CD4-positive, alpha-beta T cell (primary cell): ENCODE data around the gene CADM1. TPM values are rescaled to one million over a fixed set of nuclear protein-coding genes. Genes with fewer than 3 reads are reported as not detected.

Experiments used
- ATAC-seq: fragments of 200-7000 bp; cut with Tn5 transposase; one replicate; pipeline ENCODE4 v1.10.0; 2022; ENCODE audit warnings: mild to moderate bottlenecking; ENCODE audit not compliant: poor library complexity
- CTCF ChIA-PET: fragments of 350-600 bp; sonication (Branson Sonifier 250); formaldehyde crosslinking; loops from one replicate; lab custom pipeline; 2021; ENCODE audit warnings: antibody characterized with exemption, inconsistent platforms; lab: Charles Lee
- POLR2A ChIA-PET: fragments of 350-600 bp; sonication (Branson Sonifier 250); formaldehyde crosslinking; loops from one replicate; lab custom pipeline; 2021; ENCODE audit warnings: antibody characterized with exemption, inconsistent platforms; lab: Charles Lee
- DNase-seq, 14 experiments: peaks; one replicate each; pipeline ENCODE4 v3.0.0-alpha.2; 2013 to 2020; ENCODE audit warnings: mixed read lengths in 2 of 14
- H3K27ac ChIP-seq, 2 donors: one replicate each; pipeline versions ENCODE4 v1.5.1 to v1.7.0; 2013; ENCODE audit warnings: low read length in 2 of 2, low read depth in 1 of 2, mild to moderate bottlenecking in 1 of 2
- H3K27me3 ChIP-seq, 2 experiments: 1 replicate in 1 of 2; 2 replicates in 1 of 2; pipeline versions ENCODE4 v1.6.1 to v1.7.0; 2013; ENCODE audit warnings: low read length in 2 of 2, control low read depth in 1 of 2, mild to moderate bottlenecking in 1 of 2, moderate library complexity in 1 of 2; ENCODE audit not compliant: insufficient read depth in 2 of 2, control insufficient read depth in 1 of 2
- H3K36me3 ChIP-seq: one replicate; pipeline ENCODE4 v1.6.1; 2013; ENCODE audit warnings: low read length, control low read depth; ENCODE audit not compliant: insufficient read depth
- H3K4me1 ChIP-seq: one replicate; pipeline ENCODE4 v1.6.1; 2013; ENCODE audit warnings: low read length, control low read depth; ENCODE audit not compliant: insufficient read depth
- H3K4me3 ChIP-seq: one replicate; pipeline ENCODE4 v1.5.1; 2013; ENCODE audit warnings: mild to moderate bottlenecking, low read length, moderate library complexity
- H3K9me3 ChIP-seq, 2 experiments: 1 replicate in 1 of 2; 2 replicates in 1 of 2; pipeline versions ENCODE4 v1.6.1 to v1.7.0; 2013; ENCODE audit warnings: low read length in 2 of 2, mild to moderate bottlenecking in 2 of 2, control low read depth in 1 of 2, moderate library complexity in 1 of 2; ENCODE audit not compliant: control insufficient read depth in 1 of 2, insufficient read depth in 1 of 2
- H3K27ac Mint-ChIP-seq: one replicate; pipeline ENCODE4 v1.8.0; 2020; ENCODE audit warnings: mixed read lengths
- H3K27me3 Mint-ChIP-seq: one replicate; pipeline ENCODE4 v1.8.0; 2021; ENCODE audit warnings: mixed read lengths
- H3K36me3 Mint-ChIP-seq: one replicate; pipeline ENCODE4 v1.8.0; 2021; ENCODE audit warnings: low read depth, mixed read lengths
- H3K4me1 Mint-ChIP-seq: one replicate; pipeline ENCODE4 v1.8.0; 2021; ENCODE audit warnings: low read depth, mixed read lengths
- H3K4me3 Mint-ChIP-seq: one replicate; pipeline ENCODE4 v1.8.0; 2020; ENCODE audit warnings: mild to moderate bottlenecking, mixed read lengths
- H3K9me3 Mint-ChIP-seq: one replicate; pipeline ENCODE4 v1.8.0; 2020; ENCODE audit warnings: mixed read lengths
- intact Hi-C, 2 experiments: fragments of 100-400 bp; cut with DNase I in 1 of 2; cut with micrococcal nuclease in 1 of 2; formaldehyde crosslinking; loops; one replicate each; pipeline versions ENCODE4 v1.15.1 to v1.9.0; 2023 to 2025; cut with DNase I, micrococcal nuclease
- total RNA-seq, 174 experiments: library from RNA in 2 of 174; stranded (reverse) in 2 of 174; gene quantifications; one replicate each; pipeline ENCODE4 v1.2.3 and lab custom pipeline; 2021 to 2026
- TF ChIP-seq, protein P1 (sequence below): fragments of 200-600 bp; IDR thresholded peaks from one replicate; pipeline ENCODE4 v1.8.0; 2022; ENCODE audit warnings: antibody characterized with exemption, mild to moderate bottlenecking

Gene CADM1
- total RNA-seq, 2 experiments from 2014 or later = 1.1 to 1.4 TPM

DNA sequence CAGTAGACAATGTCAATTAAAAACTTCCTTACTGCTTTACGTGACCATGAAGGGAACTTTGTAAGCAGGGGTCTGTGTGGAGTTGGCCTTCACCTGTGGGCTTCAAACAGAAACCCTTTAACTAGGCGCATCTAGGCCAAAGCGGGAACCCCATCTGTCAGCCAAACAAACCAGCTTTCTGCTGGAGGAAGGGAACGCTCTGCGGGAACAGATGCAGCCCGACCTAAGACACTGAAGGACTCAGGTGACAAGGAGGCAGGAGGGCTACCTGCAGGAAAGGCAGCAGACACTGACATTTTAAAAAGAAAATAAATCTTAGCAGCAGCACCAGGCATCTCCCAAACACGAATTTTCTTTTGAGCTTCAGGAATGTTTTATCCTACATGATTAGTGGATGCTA is 78.4 kb downstream of the CADM1 start:
- CTCF ChIA-PET = no interaction called here
- no peak overlapping the region for H3K27ac Mint-ChIP-seq
- no peak for DNase-seq
- H3K4me1 Mint-ChIP-seq = no peaks in the 10 kb centered on the region
- intact Hi-C loops = no loop called here
- H3K9me3 Mint-ChIP-seq = no peaks in the 10 kb centered on the region
- POLR2A ChIA-PET = no interaction called here
- Histone ChIP-seq H3K4me1 (no peaks in the 10 kb centered on the region), H3K27me3 (no peaks in the 10 kb centered on the region), H3K27ac (no peak overlapping the region), H3K4me3 (no peak overlapping the region), H3K36me3 (no peaks in the 10 kb centered on the region), H3K9me3 (no peaks in the 10 kb centered on the region)
- peaks cover 7% of the 10 kb centered on the region for H3K27me3 Mint-ChIP-seq
- no peaks in the 10 kb centered on the region for H3K36me3 Mint-ChIP-seq
- H3K4me3 Mint-ChIP-seq = no peak overlapping the region
- ATAC-seq = no peak
- TF ChIP-seq, protein P1, sequence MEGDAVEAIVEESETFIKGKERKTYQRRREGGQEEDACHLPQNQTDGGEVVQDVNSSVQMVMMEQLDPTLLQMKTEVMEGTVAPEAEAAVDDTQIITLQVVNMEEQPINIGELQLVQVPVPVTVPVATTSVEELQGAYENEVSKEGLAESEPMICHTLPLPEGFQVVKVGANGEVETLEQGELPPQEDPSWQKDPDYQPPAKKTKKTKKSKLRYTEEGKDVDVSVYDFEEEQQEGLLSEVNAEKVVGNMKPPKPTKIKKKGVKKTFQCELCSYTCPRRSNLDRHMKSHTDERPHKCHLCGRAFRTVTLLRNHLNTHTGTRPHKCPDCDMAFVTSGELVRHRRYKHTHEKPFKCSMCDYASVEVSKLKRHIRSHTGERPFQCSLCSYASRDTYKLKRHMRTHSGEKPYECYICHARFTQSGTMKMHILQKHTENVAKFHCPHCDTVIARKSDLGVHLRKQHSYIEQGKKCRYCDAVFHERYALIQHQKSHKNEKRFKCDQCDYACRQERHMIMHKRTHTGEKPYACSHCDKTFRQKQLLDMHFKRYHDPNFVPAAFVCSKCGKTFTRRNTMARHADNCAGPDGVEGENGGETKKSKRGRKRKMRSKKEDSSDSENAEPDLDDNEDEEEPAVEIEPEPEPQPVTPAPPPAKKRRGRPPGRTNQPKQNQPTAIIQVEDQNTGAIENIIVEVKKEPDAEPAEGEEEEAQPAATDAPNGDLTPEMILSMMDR = no peak

DNA sequence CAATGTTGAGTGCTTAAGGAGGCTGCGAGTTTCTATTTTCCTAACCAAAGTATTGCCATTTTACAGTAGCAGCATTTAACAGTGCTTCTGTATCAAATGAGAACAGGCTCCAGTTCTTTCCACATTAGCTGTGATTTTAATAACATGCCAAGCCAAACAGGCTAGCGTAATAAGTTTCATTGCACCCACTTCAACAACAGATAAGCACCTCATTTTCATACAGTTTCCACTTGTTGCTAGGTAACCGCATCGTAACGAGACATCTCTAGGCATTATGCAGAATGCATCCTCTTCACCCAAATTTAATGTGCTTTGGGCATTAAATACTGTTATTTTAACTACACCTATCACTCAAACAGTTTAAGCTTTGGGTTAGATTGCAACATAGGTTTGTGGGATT is 79.0 kb downstream of the CADM1 start:
- Histone ChIP-seq H3K4me3 (no peak overlapping the region), H3K27me3 (no peaks in the 10 kb centered on the region), H3K9me3 (no peaks in the 10 kb centered on the region), H3K4me1 (no peaks in the 10 kb centered on the region), H3K36me3 (no peaks in the 10 kb centered on the region), H3K27ac (no peak overlapping the region)
- ChIA-PET CTCF (no interaction called here), POLR2A (no interaction called here)
- Mint-ChIP-seq H3K27me3 (peaks cover 7% of the 10 kb centered on the region), H3K4me1 (no peaks in the 10 kb centered on the region), H3K36me3 (no peaks in the 10 kb centered on the region), H3K27ac (no peak overlapping the region), H3K9me3 (no peaks in the 10 kb centered on the region), H3K4me3 (no peak overlapping the region)
- intact Hi-C loops = no loop called here
- TF ChIP-seq, protein P1 = no peak
- no peak for ATAC-seq
- no peak for DNase-seq

DNA sequence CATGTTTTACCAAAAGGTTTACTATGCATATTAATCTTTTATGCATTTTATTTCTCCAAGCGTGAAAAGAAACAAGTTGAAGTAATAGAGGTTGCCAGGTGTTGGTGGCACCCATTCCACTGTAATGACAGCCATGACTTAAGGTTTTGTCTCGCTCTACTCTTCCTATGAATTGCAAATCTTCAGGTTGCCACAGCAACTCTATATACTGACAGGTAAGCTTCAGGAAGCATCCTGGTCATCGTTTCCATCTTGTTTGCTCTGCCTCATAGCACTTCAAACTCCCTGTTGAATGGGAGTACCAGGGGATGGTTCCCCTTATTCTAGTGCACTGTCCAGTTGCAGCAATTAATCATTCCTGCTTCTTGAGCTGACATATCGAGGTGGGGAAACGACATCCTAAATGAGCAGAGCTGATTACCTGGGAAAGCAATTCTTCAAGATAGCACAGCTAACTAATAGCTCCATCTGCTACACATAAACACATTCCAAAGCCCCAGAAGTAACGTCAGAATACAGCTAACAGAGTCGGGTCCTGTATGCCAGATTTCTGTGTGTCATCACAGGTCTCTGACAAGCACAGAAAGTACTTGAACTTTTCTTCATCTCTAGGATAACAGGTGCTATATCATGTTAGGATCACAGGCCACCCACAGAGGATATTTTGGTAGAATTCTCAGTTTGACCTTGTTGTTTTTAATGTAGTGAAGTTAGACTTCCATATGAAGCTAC is 80.3 kb downstream of the CADM1 start:
- Histone ChIP-seq H3K27ac (no peak overlapping the region), H3K9me3 (no peaks in the 10 kb centered on the region), H3K4me1 (no peaks in the 10 kb centered on the region), H3K4me3 (no peak overlapping the region), H3K36me3 (no peaks in the 10 kb centered on the region), H3K27me3 (no peaks in the 10 kb centered on the region)
- POLR2A ChIA-PET = no interaction called here
- Mint-ChIP-seq H3K27ac (no peak overlapping the region), H3K9me3 (no peaks in the 10 kb centered on the region), H3K36me3 (no peaks in the 10 kb centered on the region), H3K27me3 (peaks cover 7% of the 10 kb centered on the region), H3K4me3 (no peak overlapping the region), H3K4me1 (no peaks in the 10 kb centered on the region)
- TF ChIP-seq, protein P1 = no peak
- ATAC-seq (no peak), DNase-seq (no peak)
- intact Hi-C loops = no loop called here
- CTCF ChIA-PET = no interaction called here
